K562 (cell line): ENCODE data around the gene ESRRG. TPM values are rescaled to one million over a fixed set of nuclear protein-coding genes. Genes with fewer than 3 reads are reported as not detected.

Source experiments
- ATAC-seq: fragments of 200-7000 bp; cut with Tn5 transposase; 3 replicates; pipeline ENCODE4 v1.9.1; 2020; ENCODE audit warnings: moderate library complexity
- BruUV-seq: library from RNA; stranded (reverse); fragments of 400-500 nt; replicated peaks from 2 replicates; lab custom pipeline; 2021; lab: Mats Ljungman, UMichigan
- CTCF ChIA-PET: fragments of 300-600 bp; formaldehyde crosslinking; extraction: SDS; loops from one replicate; lab custom pipeline; 2021; ENCODE audit warnings: low intra/inter-chr PET ratio; lab: Yijun Ruan, JAX
- POLR2A ChIA-PET: fragments of 300-600, 350-650 bp; sonication (Branson Sonifier 250); formaldehyde crosslinking; extraction: SDS; loops from one replicate; lab custom pipeline; 2021; ENCODE audit warnings: antibody characterized with exemption, inconsistent platforms; lab: Yijun Ruan, JAX
- DNase-seq, 4 experiments: peaks; one replicate each; pipeline versions ENCODE4 v3.0.0 to v3.0.0-alpha.2; 2011 to 2018; ENCODE audit warnings: low spot score in 3 of 4, mixed read lengths in 3 of 4; ENCODE audit errors: extremely low read depth in 1 of 4
- FAIRE-seq: peaks from 2 replicates; lab custom pipeline; 2011; peaks lifted over from hg19 to GRCh38; lab: Jason Lieb, UNC
- H2AFZ ChIP-seq: 2 replicates; pipeline ENCODE4 v1.6.0; 2011; ENCODE audit warnings: low read depth, low read length, control low read depth, inconsistent platforms
- H3K27ac ChIP-seq: fragments of 200-600 bp; 3 replicates; pipeline ENCODE4 v1.8.0; 2011; ENCODE audit warnings: low read depth, mild to moderate bottlenecking, control low read depth, inconsistent platforms, low read length, moderate library complexity, mixed read lengths; ENCODE audit errors: extremely low read depth
- H3K27me3 ChIP-seq, 2 experiments: fragments of 300-600 bp in 1 of 2; 2 replicates in 1 of 2; 3 replicates in 1 of 2; pipeline versions ENCODE4 v1.6.0 to v1.8.0; 2011; ENCODE audit warnings: inconsistent platforms in 2 of 2, low read length in 2 of 2, mild to moderate bottlenecking in 1 of 2, mixed read lengths in 1 of 2, moderate library complexity in 1 of 2; ENCODE audit not compliant: control insufficient read depth in 2 of 2, insufficient read depth in 2 of 2
- H3K36me3 ChIP-seq: fragments of 300-600 bp; 3 replicates; pipeline ENCODE4 v1.8.0; 2011; ENCODE audit warnings: mild to moderate bottlenecking, low read length, inconsistent platforms; ENCODE audit not compliant: control insufficient read depth, insufficient read depth
- H3K4me1 ChIP-seq, 2 experiments: fragments of 200-600 bp in 1 of 2; replicated peaks in 1 of 2; 2 replicates in 1 of 2; 3 replicates in 1 of 2; pipeline versions ENCODE4 v1.5.1 to v1.8.0; 2011; ENCODE audit warnings: inconsistent platforms in 2 of 2, low read length in 2 of 2, mild to moderate bottlenecking in 1 of 2, mixed read lengths in 1 of 2, moderate library complexity in 1 of 2; ENCODE audit not compliant: control insufficient read depth in 2 of 2, insufficient read depth in 2 of 2
- H3K4me2 ChIP-seq: 2 replicates; pipeline ENCODE4 v1.6.1; 2011; ENCODE audit warnings: low read length, control low read depth, inconsistent platforms, mixed read lengths; ENCODE audit not compliant: insufficient read depth
- H3K4me3 ChIP-seq: fragments of 200-600 bp; sonication (generic), shearing (Covaris generic); 2 replicates; pipeline ENCODE4 v1.5.1; 2016; ENCODE audit warnings: control low read depth, inconsistent platforms
- H3K79me2 ChIP-seq: fragments of 200-600 bp; 3 replicates; pipeline ENCODE4 v1.8.0; 2011; ENCODE audit warnings: low read length, inconsistent platforms; ENCODE audit not compliant: control insufficient read depth, insufficient read depth
- H3K9ac ChIP-seq, 2 experiments: 2 replicates each; pipeline versions ENCODE4 v1.6.0 to v1.6.1; 2011; ENCODE audit warnings: low read depth in 2 of 2, low read length in 2 of 2, control low read depth in 1 of 2, inconsistent platforms in 1 of 2, mild to moderate bottlenecking in 1 of 2, mixed read lengths in 1 of 2; ENCODE audit not compliant: insufficient read depth in 1 of 2
- H3K9me1 ChIP-seq: one replicate; pipeline ENCODE4 v1.6.0; 2011; ENCODE audit warnings: inconsistent platforms, mild to moderate bottlenecking, low read length, moderate library complexity; ENCODE audit not compliant: control insufficient read depth, insufficient read depth
- H3K9me3 ChIP-seq: replicated peaks from 2 replicates; pipeline ENCODE4 v1.5.1; 2011; ENCODE audit warnings: low read depth, low read length, inconsistent platforms; ENCODE audit not compliant: control insufficient read depth, insufficient read depth
- H4K20me1 ChIP-seq: replicated peaks from 2 replicates; pipeline ENCODE4 v1.6.1; 2011; ENCODE audit warnings: low read length, inconsistent platforms, mixed read lengths; ENCODE audit not compliant: control insufficient read depth, insufficient read depth
- ARID2 ChIP-seq: fragments of 450-650 bp; IDR thresholded peaks from 2 replicates; pipeline ENCODE4 v1.6.1; 2017; ENCODE audit warnings: antibody characterized with exemption, mild to moderate bottlenecking
- E2F3 ChIP-seq: fragments of 250-450 bp; sonication (Bioruptor Pico); IDR thresholded peaks from 2 replicates; pipeline ENCODE4 v1.4.0; 2020; ENCODE audit warnings: mild to moderate bottlenecking
- NELFE ChIP-seq: IDR thresholded peaks from 2 replicates; pipeline ENCODE4 v1.6.1; 2011; ENCODE audit warnings: mild to moderate bottlenecking; ENCODE audit not compliant: insufficient read depth, insufficient read length
- RAD21 ChIP-seq, 2 experiments: fragments of 250-450 bp in 1 of 2; fragments of 450-650 bp in 1 of 2; sonication (Bioruptor Pico) in 1 of 2; formaldehyde crosslinking in 1 of 2; IDR thresholded peaks in 1 of 2; conservative IDR thresholded peaks in 1 of 2; 2 replicates each; pipeline versions ENCODE4 v1.4.0 to v1.8.0; 2020 to 2022; ENCODE audit warnings: mild to moderate bottlenecking in 2 of 2, moderate library complexity in 1 of 2
- RAD51 ChIP-seq: fragments of 450-650 bp; IDR thresholded peaks from 2 replicates; pipeline ENCODE4 v1.7.1; 2016; ENCODE audit warnings: low read depth, mild to moderate bottlenecking, borderline replicate concordance
- RBFOX2 ChIP-seq: fragments of 200-400 bp; formaldehyde crosslinking; IDR thresholded peaks from 2 replicates; pipeline ENCODE4 v1.6.1; 2017; ENCODE audit warnings: low read depth, mild to moderate bottlenecking, low read length, moderate library complexity
- RBM15 ChIP-seq: fragments of 200-400 bp; formaldehyde crosslinking; IDR thresholded peaks from 2 replicates; pipeline ENCODE4 v1.6.1; 2018; ENCODE audit warnings: mild to moderate bottlenecking, low read length, moderate library complexity; ENCODE audit not compliant: insufficient read depth
- TAL1 ChIP-seq: fragments of 450-650 bp; IDR thresholded peaks from 2 replicates; pipeline ENCODE4 v1.6.1; 2016; ENCODE audit warnings: mild to moderate bottlenecking
- TCFL5 ChIP-seq: fragments of 250-450 bp; sonication (Bioruptor Pico); conservative IDR thresholded peaks from 2 replicates; pipeline ENCODE4 v1.6.1; 2021; ENCODE audit warnings: mild to moderate bottlenecking, moderate library complexity, matching md5 sums
- WGBS: fragments of 100-300 bp; shearing (Covaris generic); methylation state at CpG from one replicate; pipeline ENCODE4 v1.1.6; 2016; ENCODE audit warnings: low coverage, mixed read lengths; ENCODE audit not compliant: insufficient coverage; ENCODE audit errors: missing lambda C conversion rate; 5-methylcytosine and 5-hydroxymethylcytosine counted together
- in situ Hi-C: fragments of 300-500 bp; cut with MboI; formaldehyde crosslinking; loops from 4 replicates; pipeline ENCODE4 v1.15.0; 2018; ENCODE audit warnings: inconsistent platforms, mixed read lengths
- intact Hi-C: fragments of 100-400 bp; cut with micrococcal nuclease; formaldehyde crosslinking; loops from 2 replicates; pipeline ENCODE4 v1.14.2; 2022
- polyA plus RNA-seq, 8 experiments: library from polyadenylated mRNA; depleted of rRNA in 4 of 8; stranded (reverse) in 5 of 8; unstranded in 3 of 8; fragments of >200 nt; fragmentation: Nextera tagmentation in 2 of 8; fragmentation: Illumina TruSeq in 1 of 8; extraction: Ambion mirVana in 2 of 8; extraction: Trizol in 1 of 8; gene quantifications; 2 replicates each; pipeline versions ENCODE4 v1.2.1 to v1.2.3, GENCODE V29; 2011 to 2014; ENCODE audit warnings: inconsistent platforms in 1 of 8, missing spikeins in 1 of 8
- total RNA-seq, 7 experiments: library from RNA; depleted of rRNA in 6 of 7; stranded (reverse); fragments of >200 nt in 6 of 7; fragmentation: Illumina TruSeq in 2 of 7; extraction: Trizol in 2 of 7; gene quantifications; 2 replicates each; pipeline versions ENCODE4 v1.2.1 to v1.2.3, GENCODE V29; 2011 to 2021; ENCODE audit warnings: low replicate concordance in 1 of 7
- TF ChIP-seq, protein P1 (sequence below): fragments of 250-450 bp; sonication (Bioruptor Pico); IDR thresholded peaks from 2 replicates; pipeline ENCODE4 v1.8.0; 2022; ENCODE audit warnings: moderate library complexity, mild to moderate bottlenecking, inconsistent platforms
- TF ChIP-seq, protein P2 (sequence below), 2 experiments: fragments of 450-650 bp in 1 of 2; IDR thresholded peaks; 2 replicates each; pipeline ENCODE4 v1.6.1; 2011 to 2017; ENCODE audit warnings: low read depth in 2 of 2, antibody characterized with exemption in 1 of 2, borderline replicate concordance in 1 of 2, low read length in 1 of 2, mild to moderate bottlenecking in 1 of 2, mixed read lengths in 1 of 2; ENCODE audit not compliant: control insufficient read depth in 1 of 2
- TF ChIP-seq, protein P3 (sequence below): sonication (generic); formaldehyde crosslinking; IDR thresholded peaks from 2 replicates; pipeline ENCODE4 v1.8.0; 2022; ENCODE audit warnings: mild to moderate bottlenecking, missing genetic modification reagents

The ESRRG gene
- total and polyA plus RNA-seq, 9 of the 15 experiments (the other 6 are each of a cell fraction or from before 2014, with no cell fraction given) = not detected

DNA sequence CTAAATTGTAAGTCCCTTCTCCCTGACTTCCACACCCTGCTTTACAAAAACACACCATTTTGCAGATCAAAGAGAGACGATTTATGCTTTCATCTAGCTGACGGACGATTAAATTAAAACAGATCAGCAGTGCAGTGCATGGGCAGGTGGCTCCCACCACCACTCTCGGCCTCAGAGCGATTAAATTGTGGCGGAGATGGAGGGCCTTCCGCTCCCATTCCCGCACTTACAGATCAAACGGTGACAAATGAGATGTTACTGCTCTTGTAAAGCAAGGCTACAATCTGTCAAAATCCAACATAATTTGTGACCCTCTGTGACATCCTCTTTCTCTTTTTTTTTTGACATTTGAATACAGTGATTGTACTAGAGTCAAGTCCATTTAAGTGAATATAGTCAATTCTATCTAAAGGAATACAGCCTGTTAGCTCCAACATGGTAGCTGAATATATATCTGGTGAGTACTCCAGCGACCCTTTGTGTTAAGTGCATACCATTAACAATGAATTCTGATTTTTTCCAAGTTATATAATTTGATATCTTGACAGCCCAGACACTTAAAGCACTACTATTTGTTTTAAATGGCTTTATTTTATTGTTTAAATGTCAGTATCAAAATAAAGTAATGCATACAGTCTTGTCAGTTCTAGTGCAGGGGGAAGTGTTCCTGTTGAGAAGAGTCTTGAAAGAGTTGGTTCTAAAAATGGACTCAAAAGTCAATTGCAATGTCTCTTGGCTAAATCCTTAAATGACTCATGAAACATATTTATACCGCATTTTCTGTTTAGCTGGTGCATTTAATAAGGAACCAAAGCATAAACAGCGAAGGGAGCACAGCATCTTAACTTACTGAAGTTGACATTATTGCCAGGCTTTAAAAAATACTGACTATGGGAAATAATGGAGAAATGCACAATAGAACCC is 109.0 kb downstream of the ESRRG start:
- Histone ChIP-seq H4K20me1 (no peaks in the 10 kb centered on the region), H3K36me3 (no peaks in the 10 kb centered on the region), H3K4me1 (no peaks in the 10 kb centered on the region), H3K9me1 (no peaks in the 10 kb centered on the region), H3K4me3 (no peak overlapping the region), H3K27me3 (no peaks in the 10 kb centered on the region), H2AFZ (no peak overlapping the region), H3K27ac (no peak overlapping the region), H3K4me2 (no peak overlapping the region), H3K79me2 (no peaks in the 10 kb centered on the region), H3K9me3 (no peaks in the 10 kb centered on the region), H3K9ac (no peak overlapping the region)
- FAIRE-seq = no peak
- no peak for ATAC-seq
- in situ Hi-C loops = no loop called here
- WGBS = 3% methylated on average over 12 of the region's 12 CpGs
- intact Hi-C loops = no loop called here
- POLR2A ChIA-PET = no interaction called here
- DNase-seq = no peak
- no TSS peak for BruUV-seq
- CTCF ChIA-PET = no interaction called here
- TF ChIP-seq RBFOX2 = no peak
- TF ChIP-seq, protein P1, sequence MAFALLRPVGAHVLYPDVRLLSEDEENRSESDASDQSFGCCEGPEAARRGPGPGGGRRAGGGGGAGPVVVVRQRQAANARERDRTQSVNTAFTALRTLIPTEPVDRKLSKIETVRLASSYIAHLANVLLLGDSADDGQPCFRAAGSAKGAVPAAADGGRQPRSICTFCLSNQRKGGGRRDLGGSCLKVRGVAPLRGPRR = no peak
- TF ChIP-seq E2F3 = no peak
- TF ChIP-seq ARID2 = no peak
- TF ChIP-seq TAL1 = no peak
- TF ChIP-seq, protein P2, sequence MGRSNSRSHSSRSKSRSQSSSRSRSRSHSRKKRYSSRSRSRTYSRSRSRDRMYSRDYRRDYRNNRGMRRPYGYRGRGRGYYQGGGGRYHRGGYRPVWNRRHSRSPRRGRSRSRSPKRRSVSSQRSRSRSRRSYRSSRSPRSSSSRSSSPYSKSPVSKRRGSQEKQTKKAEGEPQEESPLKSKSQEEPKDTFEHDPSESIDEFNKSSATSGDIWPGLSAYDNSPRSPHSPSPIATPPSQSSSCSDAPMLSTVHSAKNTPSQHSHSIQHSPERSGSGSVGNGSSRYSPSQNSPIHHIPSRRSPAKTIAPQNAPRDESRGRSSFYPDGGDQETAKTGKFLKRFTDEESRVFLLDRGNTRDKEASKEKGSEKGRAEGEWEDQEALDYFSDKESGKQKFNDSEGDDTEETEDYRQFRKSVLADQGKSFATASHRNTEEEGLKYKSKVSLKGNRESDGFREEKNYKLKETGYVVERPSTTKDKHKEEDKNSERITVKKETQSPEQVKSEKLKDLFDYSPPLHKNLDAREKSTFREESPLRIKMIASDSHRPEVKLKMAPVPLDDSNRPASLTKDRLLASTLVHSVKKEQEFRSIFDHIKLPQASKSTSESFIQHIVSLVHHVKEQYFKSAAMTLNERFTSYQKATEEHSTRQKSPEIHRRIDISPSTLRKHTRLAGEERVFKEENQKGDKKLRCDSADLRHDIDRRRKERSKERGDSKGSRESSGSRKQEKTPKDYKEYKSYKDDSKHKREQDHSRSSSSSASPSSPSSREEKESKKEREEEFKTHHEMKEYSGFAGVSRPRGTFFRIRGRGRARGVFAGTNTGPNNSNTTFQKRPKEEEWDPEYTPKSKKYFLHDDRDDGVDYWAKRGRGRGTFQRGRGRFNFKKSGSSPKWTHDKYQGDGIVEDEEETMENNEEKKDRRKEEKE (IDR thresholded peaks at IDR 0.05; ENCODE audit: borderline replicate concordance in 1 of 2, control insufficient read depth in 1 of 2, low read depth in 2 of 2, low read length in 1 of 2) = no peak
- TF ChIP-seq, protein P3, sequence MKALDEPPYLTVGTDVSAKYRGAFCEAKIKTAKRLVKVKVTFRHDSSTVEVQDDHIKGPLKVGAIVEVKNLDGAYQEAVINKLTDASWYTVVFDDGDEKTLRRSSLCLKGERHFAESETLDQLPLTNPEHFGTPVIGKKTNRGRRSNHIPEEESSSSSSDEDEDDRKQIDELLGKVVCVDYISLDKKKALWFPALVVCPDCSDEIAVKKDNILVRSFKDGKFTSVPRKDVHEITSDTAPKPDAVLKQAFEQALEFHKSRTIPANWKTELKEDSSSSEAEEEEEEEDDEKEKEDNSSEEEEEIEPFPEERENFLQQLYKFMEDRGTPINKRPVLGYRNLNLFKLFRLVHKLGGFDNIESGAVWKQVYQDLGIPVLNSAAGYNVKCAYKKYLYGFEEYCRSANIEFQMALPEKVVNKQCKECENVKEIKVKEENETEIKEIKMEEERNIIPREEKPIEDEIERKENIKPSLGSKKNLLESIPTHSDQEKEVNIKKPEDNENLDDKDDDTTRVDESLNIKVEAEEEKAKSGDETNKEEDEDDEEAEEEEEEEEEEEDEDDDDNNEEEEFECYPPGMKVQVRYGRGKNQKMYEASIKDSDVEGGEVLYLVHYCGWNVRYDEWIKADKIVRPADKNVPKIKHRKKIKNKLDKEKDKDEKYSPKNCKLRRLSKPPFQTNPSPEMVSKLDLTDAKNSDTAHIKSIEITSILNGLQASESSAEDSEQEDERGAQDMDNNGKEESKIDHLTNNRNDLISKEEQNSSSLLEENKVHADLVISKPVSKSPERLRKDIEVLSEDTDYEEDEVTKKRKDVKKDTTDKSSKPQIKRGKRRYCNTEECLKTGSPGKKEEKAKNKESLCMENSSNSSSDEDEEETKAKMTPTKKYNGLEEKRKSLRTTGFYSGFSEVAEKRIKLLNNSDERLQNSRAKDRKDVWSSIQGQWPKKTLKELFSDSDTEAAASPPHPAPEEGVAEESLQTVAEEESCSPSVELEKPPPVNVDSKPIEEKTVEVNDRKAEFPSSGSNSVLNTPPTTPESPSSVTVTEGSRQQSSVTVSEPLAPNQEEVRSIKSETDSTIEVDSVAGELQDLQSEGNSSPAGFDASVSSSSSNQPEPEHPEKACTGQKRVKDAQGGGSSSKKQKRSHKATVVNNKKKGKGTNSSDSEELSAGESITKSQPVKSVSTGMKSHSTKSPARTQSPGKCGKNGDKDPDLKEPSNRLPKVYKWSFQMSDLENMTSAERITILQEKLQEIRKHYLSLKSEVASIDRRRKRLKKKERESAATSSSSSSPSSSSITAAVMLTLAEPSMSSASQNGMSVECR = no peak
- TF ChIP-seq RAD21 (CRISPR knock-in tag; conservative IDR thresholded peaks at IDR 0.05 in 1 of 2, IDR thresholded peaks at IDR 0.05 in 1 of 2) = no peak
- no peak for TF ChIP-seq RBM15
- no peak for TF ChIP-seq TCFL5 (CRISPR knock-in tag)
- TF ChIP-seq RAD51 = no peak
- no peak for TF ChIP-seq NELFE
